SIG-M5 treated with dmso at 0.1 percent for 504 hours (cell line): ENCODE measurements around the gene CHD5.

ENCODE experiments used
- DNase-seq: peaks from one replicate; lab custom pipeline; 2025; ENCODE audit not compliant: unreplicated experiment; lab: John Stamatoyannopoulos, UW

CHD5 gene

DNA sequence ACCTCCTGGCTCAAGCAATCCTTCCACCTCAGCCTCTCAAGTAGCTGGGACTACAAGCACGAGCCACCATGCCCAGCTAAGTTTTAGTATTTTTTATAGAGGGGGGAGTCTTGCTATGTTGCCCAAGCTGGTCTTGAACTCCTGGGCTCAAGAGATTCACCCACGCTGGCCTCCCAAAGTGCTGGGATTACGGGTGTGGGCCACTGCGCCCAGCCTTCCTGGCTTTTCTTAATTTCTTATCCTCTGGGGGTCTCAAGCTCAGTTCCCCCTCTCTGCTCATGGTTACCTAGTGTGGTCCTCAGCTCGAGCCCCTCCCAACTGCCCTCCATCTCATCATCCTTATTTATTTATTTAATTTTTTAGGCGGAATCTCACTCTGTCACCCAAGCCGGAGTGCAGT, 22.1 kb upstream of the CHD5 start:
- DNase-seq: no peak

DNA sequence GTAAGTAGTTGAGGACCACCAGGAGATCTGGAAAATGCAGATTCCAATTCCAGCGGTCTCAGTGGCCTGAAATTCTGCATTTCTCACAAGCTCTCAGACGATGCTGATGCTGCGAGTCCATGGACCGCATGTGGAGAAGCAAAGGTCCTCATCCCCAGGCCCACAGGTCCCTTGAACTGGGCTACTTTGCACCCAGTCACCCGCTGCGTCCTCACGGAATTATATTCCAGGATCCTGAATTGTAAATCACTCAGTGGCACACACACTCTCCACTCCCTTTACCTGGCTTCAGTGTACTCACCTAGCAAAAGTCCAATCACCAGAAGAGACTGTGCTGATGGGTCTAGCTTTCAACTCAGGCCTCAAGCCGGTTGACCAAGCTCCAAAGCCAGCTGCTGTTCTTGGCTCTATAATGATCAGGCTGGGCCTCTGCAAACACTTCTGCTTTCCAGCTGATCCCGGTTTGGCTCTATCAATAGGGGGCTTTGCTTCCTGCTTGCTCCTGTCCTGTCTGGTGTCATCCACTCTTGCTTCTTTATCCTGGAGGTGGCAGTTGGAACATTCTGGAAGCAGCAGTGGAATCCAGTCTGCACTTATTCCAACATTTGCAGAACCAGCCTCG, 20.2 kb upstream of the CHD5 start:
- no peak for DNase-seq

DNA sequence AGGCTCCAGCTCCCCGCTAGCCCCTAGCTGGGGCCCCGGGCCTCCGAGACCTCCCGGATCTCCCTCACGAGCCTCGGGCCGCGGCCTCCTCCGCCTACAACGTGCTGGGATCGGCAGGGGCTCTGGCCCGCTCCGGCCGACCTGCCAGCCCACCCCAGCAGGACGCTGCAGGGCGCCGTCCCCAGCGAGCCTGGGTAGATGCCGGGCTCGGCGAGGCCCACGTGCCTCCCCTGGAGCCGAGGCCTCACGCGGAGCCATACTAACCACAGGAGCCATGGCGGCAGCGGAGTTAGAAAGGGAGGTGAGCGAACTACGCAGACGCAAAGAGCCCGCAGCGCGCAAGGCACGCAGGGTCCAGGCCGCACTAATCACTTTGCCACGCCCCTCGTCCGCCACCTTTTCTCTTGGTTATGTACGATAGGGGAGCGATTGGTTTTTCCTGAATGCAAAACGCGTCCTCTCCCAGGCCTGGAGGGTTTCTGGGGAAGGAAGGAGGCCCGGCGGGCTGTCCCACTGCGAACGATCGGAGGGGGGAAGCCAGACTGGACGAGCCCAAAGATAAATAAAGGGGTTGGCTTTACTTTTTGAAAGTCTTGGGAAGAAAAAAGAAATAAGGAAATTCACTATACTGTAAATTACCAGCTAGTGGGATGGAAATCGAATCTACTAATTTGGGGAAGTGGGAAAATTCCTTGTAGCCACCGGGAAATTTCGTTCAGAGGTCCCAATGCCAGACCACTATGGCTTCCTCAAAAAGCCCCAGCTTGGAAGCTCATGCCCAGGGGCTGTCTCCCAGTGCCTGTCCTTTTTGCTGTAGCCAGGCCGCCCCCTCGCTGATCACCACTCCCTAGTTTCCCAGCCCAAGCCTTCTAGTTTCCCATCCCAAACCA, 19.4 kb upstream of the CHD5 start, which contains the start of gene RPL22:
RPL22 (minus strand) TSS at position 298 of the 890 bp plus-strand sequence; CDS start at position 276, 22 bp downstream.
- DNase-seq: peak; percentile 99

DNA sequence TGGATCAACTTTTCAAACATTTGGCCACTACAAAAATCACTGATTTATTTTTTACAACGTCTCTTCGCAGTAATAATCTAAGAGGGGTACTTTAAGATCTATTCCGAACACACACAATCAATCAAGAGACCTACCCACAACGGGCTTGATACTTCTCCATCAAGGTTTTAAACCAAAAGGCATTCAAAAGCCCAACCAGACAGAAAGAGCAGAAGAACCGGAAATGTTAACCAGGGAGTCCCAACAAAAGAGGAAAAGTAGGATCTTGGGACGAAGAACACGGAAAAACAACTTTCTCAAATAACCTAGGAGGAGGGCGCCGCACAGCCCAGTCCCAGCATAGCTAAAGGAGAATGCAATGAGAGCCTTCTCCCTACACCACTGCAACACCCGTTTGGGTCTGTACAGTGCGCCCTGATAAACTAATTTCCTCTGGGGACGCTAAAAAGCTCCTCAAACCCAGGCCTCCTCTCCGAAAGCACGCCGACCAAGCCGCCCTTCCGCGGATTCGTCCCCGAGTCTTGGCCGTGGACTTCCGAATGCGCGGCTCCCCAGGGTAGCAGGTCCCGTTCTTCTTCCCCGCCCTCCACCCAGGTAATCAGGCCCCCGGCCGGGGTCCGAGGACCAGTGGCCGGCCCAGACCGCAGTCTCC, 18.7 kb upstream of the CHD5 start:
- no peak for DNase-seq

DNA sequence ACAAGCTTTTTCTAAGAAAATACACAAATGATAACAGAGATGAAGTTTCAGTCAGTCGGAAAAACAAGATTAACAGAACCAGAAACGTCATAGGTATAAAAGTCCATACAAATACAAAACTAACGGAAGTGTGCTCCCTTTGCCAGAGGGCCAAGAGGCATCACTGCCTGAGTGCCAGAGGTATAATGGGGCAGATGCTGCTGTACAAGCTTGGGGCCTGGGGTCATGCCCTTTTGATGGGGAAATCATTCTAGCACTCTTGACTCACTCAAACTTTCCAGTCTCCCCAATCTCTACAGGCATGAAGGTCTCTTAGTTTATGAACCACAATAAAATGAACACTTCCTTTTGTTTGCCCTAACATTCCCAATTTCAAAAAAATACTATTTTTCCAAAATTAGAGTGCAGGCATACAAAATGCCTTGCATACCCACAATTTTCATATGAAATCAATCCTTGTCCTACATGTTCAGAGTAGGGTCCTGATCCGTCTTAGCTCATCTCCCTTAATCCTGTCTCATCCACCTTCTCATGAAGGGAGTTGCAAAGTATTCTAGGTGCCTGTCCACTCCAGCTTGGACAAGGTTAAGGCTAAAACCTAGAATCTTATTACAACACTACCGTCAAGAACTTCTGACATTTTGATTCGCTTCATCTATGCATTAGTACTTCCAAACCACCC, 17.8 kb upstream of the CHD5 start:
- peak; percentile 59 for DNase-seq

DNA sequence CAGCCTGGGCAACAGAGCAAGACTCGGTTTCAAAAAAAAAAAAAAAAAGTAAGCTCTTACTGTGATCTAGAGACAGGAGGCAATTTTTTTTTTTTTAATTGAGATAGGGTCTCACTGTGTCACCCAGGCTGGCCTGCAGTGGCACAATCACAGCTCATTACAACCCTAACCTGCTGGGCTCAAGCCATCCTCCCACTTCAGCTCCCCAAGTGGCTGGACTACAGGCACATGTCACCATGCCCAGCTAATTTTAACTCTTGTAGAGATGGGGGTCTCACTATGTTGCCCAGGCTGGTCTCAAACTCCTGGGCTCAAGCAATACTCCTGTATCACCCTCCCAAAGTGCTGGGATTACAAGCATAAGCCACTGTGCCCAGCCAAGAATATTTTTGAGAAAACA, 11.8 kb upstream of the CHD5 start:
- DNase-seq: no peak

DNA sequence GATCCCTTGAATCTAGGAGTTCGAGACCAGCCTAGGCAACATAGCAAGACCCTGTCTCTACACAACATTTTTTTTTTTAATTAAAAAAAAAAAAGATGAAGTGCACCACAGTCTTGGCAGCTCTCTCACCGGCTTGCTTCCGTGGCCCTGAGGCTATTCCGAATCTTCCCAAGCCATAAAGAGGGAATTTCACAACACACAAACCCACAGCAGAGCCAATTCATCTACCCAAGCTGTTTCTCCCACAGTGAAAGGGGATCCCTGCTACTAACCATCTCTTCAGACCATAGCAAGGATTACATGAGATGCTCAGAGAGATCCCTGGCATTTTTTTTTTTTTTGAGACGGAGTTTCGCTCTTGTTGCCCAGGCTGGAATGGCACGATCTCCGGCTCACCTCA, 8.3 kb upstream of the CHD5 start:
- DNase-seq: no peak

DNA sequence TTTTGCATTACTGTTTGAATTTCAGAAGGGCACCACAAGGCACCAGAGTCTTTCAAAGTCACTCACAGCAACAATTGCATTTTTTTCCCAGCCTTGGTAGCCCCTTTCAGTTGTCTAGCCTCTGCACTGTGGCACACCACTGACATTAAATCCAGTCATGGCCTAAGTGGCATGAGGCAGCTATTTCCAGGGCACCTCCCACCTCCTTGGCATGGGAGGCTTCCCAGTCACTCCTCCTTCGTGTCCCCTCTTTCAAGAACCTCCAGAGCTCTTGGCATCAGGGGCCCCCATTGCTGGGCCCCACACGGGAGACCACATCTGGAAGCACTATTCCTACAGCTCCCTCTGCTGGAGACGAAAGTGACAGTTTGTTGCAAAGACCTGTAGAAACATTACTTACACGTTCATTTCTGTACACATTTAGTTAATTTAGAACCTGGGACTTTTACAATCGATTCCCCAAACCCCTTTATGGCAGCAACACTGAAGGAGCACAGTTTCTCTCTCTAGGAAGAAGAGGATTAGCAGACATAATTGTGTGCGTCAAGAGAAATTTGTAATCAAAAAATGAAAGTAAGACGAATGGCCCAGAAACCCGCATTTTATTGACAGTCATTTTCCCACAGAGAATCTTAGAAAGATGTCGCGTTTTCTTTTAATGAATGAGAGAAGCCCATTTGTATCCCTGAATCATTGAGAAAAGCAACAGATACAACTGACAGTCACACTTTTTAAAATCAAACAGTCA, 5.7 kb upstream of the CHD5 start:
- peak; percentile 22 for DNase-seq

DNA sequence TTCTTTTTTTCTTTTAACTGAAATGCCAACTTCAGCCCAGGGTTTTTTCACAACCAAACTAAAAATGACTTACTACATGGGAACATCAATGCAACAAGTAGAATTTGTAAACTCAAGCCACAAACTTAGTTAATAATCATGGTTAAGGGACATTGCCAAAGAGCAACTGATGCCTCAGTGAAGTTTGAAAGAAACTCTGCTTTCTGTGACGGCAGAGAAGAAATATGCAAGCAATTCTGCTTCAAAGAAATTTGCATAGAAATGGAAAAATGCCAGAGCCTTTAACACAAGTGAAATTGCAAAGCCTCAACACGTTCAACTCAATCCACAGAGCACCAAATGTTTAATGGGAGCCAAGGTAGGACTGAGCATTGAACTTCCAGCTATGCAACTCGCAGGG, 5.0 kb upstream of the CHD5 start:
- DNase-seq: no peak

DNA sequence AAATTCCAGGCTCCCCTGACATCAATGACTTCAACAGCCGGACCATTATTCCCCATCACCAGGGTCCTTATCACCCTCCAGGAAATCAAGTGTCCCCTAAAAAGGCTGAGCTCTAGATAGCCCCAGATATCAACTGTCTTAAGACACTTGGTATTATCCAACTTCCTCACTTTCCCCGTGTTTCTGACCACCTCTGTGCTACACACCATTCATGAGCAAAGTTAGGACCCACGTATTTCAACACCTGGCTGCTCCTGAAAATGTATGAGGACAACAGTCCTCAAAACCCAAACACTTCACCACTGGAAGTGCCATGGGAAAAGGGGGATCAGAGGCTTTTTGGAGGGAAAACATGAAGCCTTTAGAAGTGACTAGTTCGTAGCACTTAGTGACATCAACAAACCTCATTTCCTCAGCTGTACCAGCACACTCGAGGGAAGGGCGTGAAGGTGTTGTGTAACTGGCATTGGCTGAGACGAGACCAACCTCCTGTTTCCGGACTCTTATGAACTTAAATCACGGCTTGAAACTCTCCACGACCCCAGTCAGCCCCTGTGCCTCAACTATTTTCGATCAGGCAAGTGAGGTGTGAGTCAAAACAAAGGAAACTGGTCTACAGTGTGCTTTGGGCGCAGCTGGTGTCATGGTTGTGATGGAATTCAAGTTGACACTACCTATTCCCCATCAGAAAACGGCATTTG, 4.1 kb upstream of the CHD5 start:
- DNase-seq: peak; percentile 23

DNA sequence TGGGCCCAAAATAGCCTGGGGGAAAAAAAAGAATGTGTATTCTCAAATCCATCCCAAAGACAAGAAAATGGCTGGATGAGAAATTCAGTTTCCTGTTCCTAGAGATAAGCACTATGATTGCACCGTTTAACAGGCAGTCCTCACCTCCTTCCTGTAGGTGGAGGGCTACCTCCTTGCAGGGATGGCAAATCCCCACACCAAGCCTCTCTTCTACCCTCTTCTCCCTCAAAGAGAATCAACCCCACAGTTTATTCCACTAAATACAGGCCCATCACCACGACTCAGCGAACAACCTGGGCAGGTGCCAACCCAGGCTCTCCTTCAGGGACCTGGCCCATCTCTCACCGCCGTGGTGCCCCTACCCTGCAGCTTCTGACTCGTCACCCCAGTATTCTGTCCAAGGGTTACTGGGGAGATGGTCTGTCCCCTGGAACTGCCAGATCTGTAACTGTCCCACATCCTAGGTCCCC, 3.4 kb upstream of the CHD5 start:
- no peak for DNase-seq

DNA sequence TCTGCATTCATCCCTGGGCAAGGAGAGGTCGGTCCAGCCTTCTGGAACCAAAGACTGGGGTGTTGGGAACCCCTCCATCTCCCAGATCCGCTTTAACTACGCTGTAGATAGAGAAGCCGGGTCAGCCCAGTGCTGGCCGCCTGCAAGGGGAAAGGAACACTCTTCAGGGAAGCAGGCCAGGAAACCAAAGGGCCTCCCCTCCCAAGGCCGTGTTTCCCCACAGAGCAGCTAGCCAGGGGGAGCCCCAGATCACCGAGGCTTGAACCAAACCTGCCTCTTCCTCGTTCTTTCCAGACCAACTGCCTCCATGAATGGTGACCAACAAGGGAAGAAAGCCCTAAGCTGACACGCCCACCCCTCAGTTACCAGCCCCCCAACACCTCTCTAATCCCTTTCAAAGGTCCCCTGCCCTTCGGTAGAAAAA, 1.2 kb upstream of the CHD5 start:
- DNase-seq: no peak

DNA sequence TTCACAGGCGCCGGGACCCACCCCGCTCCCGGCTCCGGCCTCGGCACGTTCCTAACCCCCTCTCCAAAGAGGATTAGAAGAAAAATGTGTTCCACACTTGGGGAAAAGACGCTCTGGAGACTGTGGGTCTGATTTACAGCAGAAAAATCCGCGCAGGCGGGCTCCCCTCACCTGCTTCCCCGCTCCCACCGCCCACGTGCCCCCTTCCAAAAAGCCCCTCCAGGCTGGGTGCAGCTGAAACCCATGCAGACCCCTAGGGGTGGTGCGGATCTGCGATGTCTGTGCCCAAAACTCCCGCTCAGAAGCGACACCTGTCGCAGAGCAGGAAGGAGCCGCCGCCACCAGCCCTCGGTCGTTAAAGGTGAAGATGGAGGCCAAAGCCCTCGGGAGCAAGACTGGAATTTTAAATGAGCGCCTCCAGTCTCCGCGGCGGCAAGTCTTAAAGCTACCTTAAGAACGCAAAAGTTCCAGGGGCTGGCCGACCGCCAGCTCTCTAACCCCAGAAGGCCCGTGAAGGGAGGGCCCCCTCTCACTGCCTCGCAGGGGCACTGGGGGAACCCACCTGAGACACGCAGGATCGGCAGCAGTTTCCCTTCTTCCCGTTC, 688 bp upstream of the CHD5 start:
- no peak for DNase-seq

DNA sequence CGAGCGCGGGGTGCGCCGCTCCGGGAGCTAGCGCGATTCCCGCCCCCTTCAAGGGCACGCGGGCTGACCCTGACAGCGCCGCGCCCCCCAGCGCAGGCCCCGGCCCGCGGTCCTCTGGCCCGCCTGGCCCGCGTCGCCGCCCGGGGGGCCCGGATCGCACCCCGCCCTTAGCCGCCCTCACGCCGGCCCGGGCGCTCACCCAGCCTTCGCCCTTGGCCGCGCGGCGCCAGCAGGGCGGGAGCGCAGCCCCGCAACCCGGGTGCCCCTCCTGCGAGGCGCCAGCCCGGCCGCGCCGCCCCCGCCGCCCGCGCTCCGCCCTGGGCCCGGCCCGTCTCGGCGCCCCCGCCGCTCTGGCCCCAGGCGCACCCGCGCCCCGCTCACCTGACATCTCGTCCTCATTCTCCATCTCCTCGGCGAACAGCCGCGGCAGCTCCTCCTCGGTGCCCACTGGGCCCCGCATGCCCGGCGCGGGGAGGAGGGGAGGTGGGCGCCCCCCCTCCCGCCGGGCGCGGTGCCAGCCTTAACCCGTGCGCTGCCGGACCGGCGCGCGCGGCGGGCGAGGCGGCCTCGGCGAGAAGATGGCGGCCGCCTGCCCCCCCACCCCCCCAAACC, 451 bp downstream of the CHD5 start:
- no peak for DNase-seq

DNA sequence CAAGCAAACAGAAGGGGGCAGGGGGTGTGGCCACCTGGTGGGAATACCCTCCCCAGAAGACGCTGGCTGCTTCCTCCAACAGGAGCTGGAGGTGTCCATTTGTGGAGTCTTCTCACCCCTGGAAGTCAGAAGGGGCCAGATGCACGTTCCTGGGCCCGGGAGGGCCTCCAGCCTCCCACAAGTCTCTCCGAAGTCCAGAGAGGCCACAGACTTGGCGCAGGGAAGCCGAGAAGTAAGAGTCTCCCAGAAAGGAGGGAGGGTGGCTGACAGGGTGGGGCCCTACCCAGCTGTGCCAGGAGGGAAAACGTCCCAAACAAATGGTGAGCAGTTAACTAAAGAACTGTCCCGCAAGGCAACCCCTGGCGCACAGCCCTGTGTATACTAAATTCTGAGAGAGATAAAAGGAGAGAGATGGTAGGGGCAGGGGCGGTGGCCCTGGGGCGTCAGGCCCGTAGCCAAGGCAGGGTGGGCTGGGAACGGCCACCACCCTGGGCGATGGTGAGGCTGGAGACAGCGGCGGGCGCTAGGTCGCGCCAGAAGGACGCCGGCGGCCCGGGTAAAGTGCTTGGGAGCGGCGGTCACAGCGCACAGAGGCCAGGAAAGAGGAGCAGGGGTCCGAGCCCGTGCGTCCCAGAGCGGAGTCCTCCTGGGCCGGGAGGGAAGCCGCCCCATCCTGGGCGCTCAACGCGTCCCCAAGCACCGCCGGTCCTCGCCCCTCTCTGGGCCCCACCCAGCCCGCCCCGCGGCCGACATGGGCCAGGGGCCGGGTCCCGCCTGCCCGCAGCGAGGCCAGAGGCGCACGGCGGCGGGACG, 1.2 kb downstream of the CHD5 start:
- no peak for DNase-seq

DNA sequence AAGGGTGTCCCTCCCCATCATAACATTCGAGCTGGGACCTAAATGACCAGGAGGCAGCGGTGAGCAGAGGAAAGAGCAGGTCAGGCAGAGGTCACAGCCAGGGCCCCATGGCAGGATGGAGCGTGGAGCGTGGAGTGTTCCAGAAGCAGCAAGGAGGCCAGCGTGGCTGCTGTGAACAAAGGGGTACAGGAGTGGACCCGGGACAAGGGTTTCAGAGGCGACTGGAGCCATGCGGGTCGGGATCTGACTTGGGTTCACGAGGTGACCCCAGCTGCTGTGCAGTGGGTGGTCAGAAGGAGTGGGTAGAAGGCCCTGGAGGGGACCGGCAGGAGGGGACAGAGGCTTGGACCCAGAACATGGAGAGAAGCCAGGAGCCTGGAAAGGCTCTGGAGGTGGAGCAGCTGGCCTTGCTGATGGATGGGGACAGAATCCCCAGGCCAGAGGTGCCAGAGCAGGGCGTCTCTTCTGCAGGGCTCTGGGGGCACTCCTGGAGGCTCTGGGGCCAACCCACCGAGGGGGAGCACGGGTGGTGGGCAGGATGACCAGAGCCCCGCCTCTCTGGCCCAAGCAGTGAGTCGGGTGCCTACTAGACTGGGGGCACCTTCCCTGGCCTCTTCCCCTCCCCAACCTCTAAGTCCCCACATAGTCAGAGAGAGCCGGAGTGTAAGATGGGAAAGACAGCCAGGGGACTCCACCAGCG, 2.3 kb downstream of the CHD5 start:
- no peak for DNase-seq

DNA sequence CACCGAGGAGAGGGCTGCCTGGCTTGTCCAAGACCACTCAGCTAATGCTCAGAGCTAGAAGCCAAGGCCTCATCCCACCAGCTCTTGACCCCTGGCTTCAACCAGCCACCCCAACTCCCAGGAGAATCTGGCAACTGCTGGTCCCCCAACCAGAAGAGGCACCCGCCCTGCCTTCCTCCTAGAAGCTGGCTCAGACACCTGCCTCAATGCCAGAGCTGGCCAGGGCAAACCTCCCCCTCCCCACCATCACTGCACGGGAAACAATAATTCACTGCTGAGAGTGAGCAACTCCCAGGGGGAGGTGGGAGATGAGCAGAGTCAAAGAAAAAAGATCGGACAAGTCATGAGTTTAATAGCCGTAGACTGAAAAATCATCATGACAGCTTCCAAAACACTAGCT, 3.3 kb downstream of the CHD5 start:
- no peak for DNase-seq

DNA sequence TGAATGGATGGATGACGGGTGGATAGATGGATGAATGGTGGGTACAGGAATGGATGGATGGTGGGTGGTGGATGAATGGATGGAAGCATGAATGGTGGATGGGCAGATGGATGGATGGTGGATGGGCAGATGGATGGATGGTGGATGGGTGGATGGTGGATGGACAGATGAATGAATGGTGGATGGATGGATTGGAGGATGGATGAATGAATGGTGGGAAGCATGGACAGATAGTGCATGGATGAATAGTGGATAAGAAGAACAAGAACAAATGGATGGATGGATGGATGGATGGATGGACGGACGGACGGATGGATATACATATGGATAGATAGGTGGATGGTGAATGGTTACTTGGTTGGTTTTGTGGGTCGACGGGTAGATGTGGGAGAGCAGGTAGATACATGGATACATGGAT, 4.7 kb downstream of the CHD5 start:
- DNase-seq: no peak
